Parathyroid adenoma (tissue), 2 donors: Measurements from ENCODE around the gene LSR.

ENCODE experiments used
- H2AFZ ChIP-seq: fragments of 300-600 bp; sonication (generic); one replicate; pipeline ENCODE4 v1.7.0; 2017; ENCODE audit warnings: antibody characterized with exemption, mild to moderate bottlenecking
- H3K27ac ChIP-seq: fragments of 300-600 bp; sonication (generic); one replicate; pipeline ENCODE4 v1.7.0; 2017
- H3K27me3 ChIP-seq: fragments of 300-600 bp; sonication (generic); one replicate; pipeline ENCODE4 v1.7.0; 2017; ENCODE audit warnings: low read length; ENCODE audit not compliant: control insufficient read depth, insufficient read depth
- H3K36me3 ChIP-seq: fragments of 300-600 bp; sonication (generic); one replicate; pipeline ENCODE4 v1.7.0; 2017; ENCODE audit warnings: low read length; ENCODE audit not compliant: control insufficient read depth, insufficient read depth
- H3K4me1 ChIP-seq: fragments of 300-600 bp; sonication (generic); one replicate; pipeline ENCODE4 v1.7.0; 2017; ENCODE audit warnings: control low read depth
- H3K4me2 ChIP-seq: fragments of 300-600 bp; sonication (generic); one replicate; pipeline ENCODE4 v1.7.0; 2017; ENCODE audit warnings: low read length
- H3K4me3 ChIP-seq: fragments of 300-600 bp; sonication (generic); one replicate; pipeline ENCODE4 v1.7.0; 2017; ENCODE audit warnings: low read depth, low read length
- H3K79me2 ChIP-seq: fragments of 300-600 bp; sonication (generic); one replicate; pipeline ENCODE4 v1.7.0; 2017; ENCODE audit warnings: control low read depth
- H3K9ac ChIP-seq: fragments of 300-600 bp; sonication (generic); one replicate; pipeline ENCODE4 v1.7.0; 2017; ENCODE audit warnings: mild to moderate bottlenecking
- H3K9me3 ChIP-seq: fragments of 300-600 bp; sonication (generic); one replicate; pipeline ENCODE4 v1.7.0; 2017; ENCODE audit warnings: low read length; ENCODE audit not compliant: control insufficient read depth
- TF ChIP-seq, protein P1 (sequence below): fragments of 300-600 bp; sonication (generic); IDR thresholded peaks from one replicate; pipeline ENCODE4 v1.7.0; 2017; ENCODE audit warnings: antibody characterized with exemption, mild to moderate bottlenecking
- donor health status: primary hyperparathyroidism.

Gene LSR

DNA sequence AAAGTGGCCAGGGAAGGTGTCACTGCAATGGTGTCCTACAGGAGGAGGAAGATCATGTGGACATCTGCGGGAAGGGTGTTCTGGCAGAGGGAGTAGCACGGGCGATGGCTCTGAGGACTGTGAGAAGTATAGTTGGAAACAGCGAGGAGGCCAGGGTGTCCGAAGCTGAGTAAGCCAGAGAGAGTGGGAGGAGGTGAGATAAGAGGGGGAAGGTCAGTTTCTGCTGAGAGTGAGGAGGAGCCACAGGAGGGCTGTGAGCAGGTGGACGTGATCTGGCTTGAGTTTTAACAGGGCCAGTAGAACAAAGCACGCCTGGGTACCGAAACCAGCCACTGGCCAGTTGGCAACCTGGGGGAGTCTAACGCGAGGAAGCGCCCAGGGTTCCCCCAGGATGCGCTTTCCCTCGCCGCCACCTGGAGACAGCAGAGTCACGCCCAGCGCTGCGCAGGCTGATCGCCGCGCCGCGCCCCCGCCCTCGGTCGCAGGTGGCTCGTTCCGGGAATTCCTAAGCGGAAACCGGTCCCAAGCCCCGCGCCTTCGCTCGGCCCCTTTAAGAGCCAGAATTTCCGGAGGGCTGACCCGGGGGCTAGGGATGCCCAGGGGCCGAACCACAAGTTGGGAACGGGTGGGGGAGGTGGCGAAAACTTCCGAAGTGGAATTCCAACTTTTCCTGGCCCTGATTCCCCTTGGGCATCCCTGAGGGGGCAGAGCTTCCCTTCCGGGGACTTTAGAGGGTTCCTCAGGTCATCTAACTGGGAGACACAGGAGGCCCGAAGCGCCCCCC is 1.1 kb upstream of the LSR start:
- peak overlapping the region; percentile 99 for H3K27ac ChIP-seq
- H3K9ac ChIP-seq = peak overlapping the region; percentile 65
- no peaks in the 10 kb centered on the region for H3K9me3 ChIP-seq
- H3K4me2 ChIP-seq = peak overlapping the region; percentile 79
- peak overlapping the region; percentile 99 for H2AFZ ChIP-seq
- no peaks in the 10 kb centered on the region for H3K36me3 ChIP-seq
- TF ChIP-seq, protein P1, sequence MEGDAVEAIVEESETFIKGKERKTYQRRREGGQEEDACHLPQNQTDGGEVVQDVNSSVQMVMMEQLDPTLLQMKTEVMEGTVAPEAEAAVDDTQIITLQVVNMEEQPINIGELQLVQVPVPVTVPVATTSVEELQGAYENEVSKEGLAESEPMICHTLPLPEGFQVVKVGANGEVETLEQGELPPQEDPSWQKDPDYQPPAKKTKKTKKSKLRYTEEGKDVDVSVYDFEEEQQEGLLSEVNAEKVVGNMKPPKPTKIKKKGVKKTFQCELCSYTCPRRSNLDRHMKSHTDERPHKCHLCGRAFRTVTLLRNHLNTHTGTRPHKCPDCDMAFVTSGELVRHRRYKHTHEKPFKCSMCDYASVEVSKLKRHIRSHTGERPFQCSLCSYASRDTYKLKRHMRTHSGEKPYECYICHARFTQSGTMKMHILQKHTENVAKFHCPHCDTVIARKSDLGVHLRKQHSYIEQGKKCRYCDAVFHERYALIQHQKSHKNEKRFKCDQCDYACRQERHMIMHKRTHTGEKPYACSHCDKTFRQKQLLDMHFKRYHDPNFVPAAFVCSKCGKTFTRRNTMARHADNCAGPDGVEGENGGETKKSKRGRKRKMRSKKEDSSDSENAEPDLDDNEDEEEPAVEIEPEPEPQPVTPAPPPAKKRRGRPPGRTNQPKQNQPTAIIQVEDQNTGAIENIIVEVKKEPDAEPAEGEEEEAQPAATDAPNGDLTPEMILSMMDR = peak; percentile 67
- H3K4me3 ChIP-seq = peak overlapping the region; percentile 86
- no peaks in the 10 kb centered on the region for H3K27me3 ChIP-seq
- peaks cover 3% of the 10 kb centered on the region for H3K79me2 ChIP-seq
- H3K4me1 ChIP-seq = no peaks in the 10 kb centered on the region

DNA sequence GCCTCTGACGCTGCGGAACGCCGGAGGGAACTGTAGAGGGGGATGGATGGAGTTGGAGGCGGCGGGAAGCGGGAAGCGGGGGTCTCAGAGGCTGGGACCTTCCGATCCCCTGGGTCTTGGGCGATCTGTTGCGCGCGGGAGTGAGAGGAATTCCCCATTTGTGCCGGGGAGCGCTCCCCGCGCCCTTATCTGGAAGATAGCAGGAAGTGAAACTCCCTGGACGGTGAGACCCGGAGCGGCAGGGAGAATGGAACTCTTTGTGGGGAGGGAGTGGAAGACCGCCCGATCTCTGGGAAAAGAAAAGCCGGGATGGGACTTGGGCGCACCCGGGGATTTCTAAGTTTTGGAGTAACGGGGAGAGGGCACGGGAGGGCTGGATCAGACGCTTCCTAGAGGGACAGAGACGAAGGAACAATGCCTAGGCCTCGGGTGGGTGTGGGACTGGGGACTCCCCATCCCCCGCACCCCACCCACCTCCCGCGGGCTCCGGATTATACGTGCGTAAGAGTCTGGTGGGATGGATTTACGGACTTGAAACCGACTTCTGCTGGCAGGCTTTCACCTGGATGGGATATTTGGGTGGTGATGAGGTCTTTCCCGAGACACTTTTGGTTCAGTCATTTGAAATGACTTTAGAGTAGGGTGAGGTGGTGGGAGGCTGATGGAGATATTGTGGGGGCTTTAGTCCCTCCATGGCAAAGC is 495 bp downstream of the LSR start:
- Histone ChIP-seq H3K79me2 (peaks cover 3% of the 10 kb centered on the region), H3K4me3 (peak overlapping the region; percentile 86), H2AFZ (peak overlapping the region; percentile 99), H3K9ac (peak overlapping the region; percentile 39), H3K36me3 (no peaks in the 10 kb centered on the region), H3K4me2 (peak overlapping the region; percentile 79), H3K27ac (peak overlapping the region; percentile 99), H3K27me3 (no peaks in the 10 kb centered on the region), H3K9me3 (no peaks in the 10 kb centered on the region), H3K4me1 (no peaks in the 10 kb centered on the region)
- TF ChIP-seq, protein P1 = no peak

GRCh38 chr19:35249848-35250711 is 1.3 kb downstream of the LSR start:
- Histone ChIP-seq H3K9ac (no peak overlapping the region), H3K79me2 (peaks cover 3% of the 10 kb centered on the region)

GRCh38 chr19:35251456-35251855 is 2.7 kb downstream of the LSR start:
- H3K27me3 ChIP-seq = no peaks in the 10 kb centered on the region
- no peaks in the 10 kb centered on the region for H3K9me3 ChIP-seq
- H3K79me2 ChIP-seq = peaks cover 3% of the 10 kb centered on the region
- no peak overlapping the region for H3K9ac ChIP-seq
- H3K27ac ChIP-seq = no peak overlapping the region
- no peaks in the 10 kb centered on the region for H3K4me1 ChIP-seq
- TF ChIP-seq, protein P1 = no peak
- no peak overlapping the region for H3K4me3 ChIP-seq
- H3K4me2 ChIP-seq = no peak overlapping the region
- H2AFZ ChIP-seq = no peak overlapping the region
- H3K36me3 ChIP-seq = no peaks in the 10 kb centered on the region

More at GRCh38 chr19:35249848-35250711, 1.3 kb downstream of the LSR start:
- TF ChIP-seq, protein P1 = no peak
- Histone ChIP-seq H3K9me3 (no peaks in the 10 kb centered on the region), H3K4me1 (no peaks in the 10 kb centered on the region), H3K4me3 (peak overlapping the region; percentile 86), H3K36me3 (no peaks in the 10 kb centered on the region), H3K4me2 (peak overlapping the region; percentile 79), H2AFZ (no peak overlapping the region), H3K27ac (no peak overlapping the region), H3K27me3 (no peaks in the 10 kb centered on the region)
